Activated effector memory CD4-positive, alpha-beta T cell treated with anti-CD3 and anti-CD28 coated beads, Interleukin-2, amount 50 U/mL, for 16 hours (primary cell): Measurements from ENCODE around the gene RMRP.
"Not testable (repeated sequence)": the region's sequence is repeated elsewhere in the genome, so short reads cannot be mapped to it uniquely, and the experiment has no call there.

Source experiments
- DNase-seq: peaks from one replicate; pipeline ENCODE4 v3.0.0-alpha.2; 2020

Gene RMRP

DNA sequence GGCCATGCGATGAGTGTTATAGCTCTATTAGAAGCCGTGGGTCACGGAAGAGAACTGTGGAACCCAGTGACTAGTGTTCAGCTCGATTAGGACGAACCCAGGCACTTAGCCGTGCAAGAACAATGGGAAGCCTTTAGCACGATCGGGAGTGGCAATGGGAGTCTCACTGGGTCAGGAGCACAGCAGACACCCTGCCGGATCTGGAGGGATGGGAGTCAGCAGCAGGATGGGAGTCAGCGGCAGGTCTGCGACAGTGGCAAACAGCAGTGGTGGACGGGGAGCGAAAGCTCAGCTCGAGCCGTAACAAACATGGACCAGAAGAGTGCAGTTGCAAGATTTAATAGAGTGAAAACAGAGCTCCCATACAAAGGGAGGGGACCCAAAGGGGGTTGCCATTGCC, 17.4 kb downstream of the RMRP start:
- DNase-seq = peak; percentile 44

DNA sequence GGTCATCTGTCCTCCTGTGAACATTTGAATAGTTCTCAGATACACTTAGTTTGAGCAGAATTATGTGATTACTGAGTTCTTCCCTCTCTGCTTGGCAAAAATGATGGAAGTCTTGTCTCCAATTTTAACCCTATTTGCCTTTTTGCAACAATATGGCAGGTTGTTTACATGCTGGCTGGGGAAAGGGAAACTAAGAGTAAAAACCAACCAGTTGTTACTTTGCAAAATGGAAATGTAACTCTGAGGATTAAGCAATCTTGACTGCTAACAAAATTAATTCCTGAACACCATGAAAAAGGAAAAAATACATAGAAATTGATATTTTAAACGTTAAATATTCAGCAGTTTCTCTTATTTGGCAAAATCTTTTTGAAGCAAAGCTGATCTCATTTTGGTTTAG, 18.2 kb downstream of the RMRP start:
- no peak for DNase-seq

DNA sequence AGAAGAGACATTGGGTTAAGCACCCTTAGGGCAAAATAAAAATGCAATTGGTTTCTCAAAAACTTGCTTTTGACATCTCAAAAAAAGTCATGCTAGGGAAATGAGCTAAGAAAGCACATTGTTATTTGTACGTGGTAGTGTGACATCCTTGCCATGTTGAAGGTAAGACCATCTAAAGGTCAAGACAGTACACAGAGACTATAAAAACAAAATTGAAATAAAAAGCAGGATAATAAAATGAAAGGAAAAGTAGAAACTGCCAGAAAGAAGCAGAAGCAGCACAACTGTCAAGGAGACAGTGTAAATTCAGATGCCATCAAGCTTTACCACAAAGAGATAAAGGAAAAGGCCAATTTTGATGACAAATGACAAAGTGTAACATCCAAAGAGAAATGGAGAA, 18.6 kb downstream of the RMRP start:
- DNase-seq = not testable (repeated sequence)

DNA sequence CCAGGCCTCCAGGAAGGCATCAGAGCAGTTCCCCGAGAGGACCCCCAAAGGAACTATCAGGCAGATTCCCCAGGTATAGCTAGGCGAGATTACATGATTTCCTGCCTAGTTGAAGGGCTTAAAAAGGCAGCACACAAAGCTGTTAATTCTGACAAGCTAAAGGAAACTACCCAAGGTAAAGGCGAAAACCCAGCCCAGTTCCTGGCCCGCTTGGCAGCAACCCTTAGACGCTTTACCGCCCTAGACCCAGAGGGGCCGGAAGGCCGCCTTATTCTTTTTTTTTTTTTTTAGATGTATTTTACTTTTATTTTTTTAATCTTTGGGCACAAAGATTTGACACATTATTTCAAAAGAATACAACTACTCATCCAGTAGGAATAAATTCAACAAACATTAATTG, 19.1 kb downstream of the RMRP start:
- peak; percentile 62 for DNase-seq

DNA sequence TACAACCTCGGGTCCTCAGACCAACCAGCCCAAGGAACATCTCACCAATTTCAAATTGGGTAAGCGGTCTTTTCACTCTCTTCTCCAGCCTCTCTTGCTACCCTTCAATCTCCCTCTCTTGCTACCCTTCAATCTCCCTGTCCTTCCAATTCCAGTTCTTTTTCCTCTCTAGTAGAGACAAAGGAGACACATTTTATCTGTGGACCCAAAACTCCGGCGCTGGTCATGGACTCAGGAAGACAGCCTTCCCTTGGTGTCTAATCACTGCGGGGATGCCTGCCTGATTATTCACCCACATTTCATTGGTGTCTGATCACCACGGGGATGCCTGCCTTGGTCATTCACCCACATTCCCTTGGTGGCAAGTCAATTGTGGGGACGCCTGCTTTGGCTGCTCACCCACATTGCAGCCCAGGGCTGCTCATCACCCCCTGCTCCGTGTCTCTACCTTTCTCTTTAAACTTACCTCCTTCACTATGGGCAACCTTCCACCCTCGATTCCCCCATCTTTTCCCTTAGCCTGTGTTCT, 20.3 kb downstream of the RMRP start:
- DNase-seq = not testable (repeated sequence)

DNA sequence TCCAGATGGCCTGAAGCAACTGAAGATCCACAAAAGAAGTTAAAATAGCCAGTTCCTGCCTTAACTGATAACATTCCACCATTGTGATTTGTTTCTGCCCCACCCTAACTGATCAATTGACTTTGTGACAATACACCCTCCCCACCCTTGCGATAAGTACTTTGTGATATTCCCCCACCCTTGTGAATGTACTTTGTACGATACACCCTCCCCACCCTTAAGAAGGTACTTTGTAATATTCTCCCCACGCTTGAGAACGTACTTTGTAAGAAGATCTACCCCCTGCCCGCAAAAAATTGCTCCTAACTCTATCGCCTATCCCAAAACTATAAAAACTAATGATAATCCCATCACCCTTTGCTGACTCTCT, 21.0 kb downstream of the RMRP start:
- not testable (repeated sequence) for DNase-seq

DNA sequence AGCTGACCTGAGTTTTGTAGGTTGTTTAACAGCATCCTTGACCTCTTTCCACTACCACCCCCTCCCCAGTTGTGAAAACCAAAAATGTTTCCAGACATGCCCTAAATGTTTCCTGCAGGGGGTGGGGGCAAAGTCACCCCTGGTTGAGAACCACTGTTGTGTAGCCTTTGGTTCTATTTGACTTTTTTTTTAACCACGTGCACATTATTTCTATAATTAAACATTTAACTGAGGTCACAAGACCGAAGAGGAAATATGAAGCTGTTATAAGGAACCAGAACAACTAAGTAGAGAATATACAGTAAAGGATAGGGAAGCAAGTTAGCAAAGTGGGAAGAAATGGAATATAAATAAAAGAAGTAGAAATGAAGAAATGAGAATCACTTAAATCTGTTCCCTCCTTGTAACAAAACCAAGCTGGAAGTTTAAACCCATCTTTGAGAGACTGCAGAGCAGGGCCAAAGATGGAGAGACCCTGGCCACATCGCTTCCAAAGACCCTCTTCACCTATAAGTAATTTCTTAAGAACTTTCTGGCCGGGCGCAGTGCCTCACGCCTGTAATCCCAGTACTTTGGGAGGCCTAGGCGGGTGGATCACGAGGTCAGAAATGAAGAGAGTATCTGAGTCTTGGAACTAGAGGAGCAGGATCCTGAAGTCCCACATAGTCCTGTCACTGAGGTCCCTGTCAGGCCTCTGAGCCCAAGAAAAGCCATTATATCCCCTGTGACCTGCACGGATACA, 21.5 kb downstream of the RMRP start:
- DNase-seq = peak; percentile 27

DNA sequence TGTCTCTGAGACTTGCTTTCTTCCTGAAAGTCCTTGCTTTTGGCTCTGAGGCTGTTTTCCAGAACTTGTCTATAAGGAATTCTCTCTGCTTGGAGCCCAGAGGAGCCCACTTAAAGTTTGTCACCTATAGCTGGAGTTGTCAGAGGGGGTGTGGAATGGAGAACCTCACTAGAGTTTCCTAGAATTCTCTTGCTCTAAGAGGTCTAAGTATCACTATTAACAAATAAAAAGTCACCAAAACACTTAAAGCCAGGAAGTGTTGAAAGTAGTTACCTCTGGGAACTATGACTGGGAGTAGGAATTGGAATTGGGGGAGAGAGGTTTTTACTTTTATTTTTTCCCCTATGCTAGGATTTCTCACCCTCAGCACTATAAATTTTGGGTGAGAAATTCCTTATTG, 22.1 kb downstream of the RMRP start:
- DNase-seq = no peak

DNA sequence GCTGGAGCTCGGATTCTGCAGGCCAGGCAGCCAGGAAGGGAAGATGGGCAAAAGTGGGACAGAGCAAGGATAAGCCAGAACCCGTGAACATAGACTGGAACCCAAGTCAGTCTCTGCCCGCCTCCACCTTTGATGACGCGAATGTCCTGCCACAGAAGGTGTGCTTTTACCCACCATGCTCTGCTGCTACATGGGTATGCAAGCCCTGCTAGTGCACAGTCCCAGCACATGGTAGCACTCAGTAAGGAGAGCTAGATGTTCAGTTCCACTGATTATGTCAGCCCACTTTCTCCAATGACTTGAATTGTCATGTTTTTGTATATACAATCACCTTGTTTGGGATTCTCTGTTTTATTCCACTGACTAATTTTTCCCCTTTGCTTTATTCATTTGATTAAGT, 28.2 kb downstream of the RMRP start:
- DNase-seq = peak; percentile 42

DNA sequence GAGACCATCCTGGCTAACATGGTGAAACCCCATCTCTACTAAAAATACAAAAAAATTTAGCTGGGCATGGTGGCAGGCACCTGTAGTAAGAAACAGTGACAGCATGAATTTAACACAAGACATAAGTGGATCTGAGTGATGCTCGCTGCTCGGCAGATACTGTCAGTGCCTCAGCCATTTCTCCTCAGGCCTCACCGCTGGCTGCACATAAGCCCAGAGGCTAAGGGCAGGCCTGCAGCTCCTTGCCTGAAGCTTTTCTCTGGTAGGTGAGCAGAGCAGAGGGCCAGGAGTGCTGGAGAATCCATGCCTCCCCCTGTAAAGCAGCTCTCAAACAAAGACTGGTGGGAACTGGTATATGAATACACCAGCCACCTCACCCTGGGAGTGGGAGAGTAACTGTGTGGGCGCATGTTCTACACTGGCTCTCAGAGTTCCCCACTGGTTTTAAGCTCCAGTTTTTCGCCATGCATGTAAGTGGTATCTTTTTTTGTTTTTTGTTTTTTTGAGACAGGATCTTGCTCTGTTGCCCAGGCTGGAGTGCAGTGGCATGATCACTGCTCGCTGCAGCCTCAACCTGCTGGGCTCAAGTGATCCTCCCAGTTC, 29.3 kb downstream of the RMRP start:
- DNase-seq = peak; percentile 17

DNA sequence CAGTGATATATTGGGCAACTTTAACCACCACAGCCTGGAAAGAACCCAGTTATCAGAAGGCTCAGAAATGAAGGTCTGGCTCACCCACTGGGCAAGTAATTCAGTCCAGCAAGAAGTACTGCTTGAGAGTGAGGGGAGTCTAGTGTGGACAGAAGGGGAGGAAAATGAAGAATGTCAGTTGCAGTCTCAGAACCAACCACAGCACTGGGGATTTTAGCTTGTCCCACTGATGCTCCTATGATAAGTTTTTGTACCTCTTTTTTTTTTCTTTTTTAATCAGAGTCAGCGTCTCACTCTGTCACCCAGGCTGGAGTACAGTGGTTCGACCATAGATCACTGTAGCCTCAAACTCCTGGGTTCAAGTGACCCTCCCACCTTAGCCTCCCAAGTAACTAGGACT, 30.2 kb downstream of the RMRP start:
- peak; percentile 10 for DNase-seq

DNA sequence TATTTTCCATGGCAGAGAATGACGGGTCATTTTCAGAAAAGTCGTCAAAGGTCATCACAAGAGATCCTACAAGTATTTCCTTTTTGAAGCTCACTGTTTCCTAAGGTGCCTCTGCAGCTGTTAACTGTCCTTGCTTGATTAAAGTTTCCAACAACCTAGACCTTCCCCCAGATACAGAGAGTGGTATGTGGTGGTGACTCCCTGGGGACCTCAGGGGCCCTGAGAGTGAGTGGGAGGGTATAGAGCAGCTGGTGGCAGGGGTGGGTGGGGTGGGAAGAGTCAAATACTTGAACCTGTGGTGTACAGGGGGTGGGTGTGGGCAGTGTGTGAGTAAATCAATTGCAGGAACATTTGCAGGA, 38.0 kb downstream of the RMRP start:
- no peak for DNase-seq

DNA sequence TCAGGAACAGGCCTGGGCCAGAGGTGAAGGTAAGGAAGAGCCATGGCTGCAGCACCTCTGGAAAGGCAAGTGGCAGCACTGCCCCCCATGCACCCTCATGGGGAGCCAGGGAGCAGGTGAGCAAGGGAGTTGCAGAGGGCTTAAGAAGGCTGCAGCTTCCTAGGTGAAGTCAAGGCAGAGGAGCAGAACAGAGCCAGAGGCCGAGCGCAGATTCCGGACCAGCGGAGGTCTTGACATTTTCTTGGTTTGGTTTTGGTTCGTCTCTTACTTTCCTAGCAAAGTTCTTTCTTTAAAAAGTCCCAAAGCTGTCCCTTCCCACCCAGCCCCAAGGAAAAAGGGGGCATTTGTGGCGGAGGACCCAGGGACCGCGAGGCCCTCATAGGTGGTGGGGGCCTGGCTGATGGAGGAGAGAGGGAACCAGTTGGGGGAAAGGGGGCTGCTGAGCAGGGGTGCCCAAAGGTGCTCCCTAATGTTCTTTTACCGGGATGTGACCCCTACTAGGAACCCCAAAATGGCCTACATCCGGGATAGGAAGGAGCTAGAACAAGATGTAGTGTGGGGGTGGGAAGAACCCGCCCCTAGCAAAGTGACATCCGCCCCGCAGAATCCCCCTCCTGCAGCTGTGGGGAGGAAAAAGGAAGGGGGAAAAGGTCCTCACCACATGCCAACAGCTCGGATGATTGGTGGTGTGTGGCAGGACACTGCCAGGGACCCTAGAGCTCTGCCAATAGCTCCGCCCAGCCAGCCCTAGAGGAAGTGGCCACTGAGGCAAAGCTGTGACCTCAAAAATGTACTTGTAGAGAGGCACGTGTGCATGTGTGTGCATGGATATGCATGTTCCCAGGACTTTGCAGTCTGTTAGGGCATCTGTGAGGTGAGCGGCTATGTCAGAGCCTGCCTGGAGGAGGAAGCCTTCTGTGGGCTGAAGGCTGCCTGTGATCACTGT, 38.7 kb downstream of the RMRP start:
- DNase-seq = no peak

DNA sequence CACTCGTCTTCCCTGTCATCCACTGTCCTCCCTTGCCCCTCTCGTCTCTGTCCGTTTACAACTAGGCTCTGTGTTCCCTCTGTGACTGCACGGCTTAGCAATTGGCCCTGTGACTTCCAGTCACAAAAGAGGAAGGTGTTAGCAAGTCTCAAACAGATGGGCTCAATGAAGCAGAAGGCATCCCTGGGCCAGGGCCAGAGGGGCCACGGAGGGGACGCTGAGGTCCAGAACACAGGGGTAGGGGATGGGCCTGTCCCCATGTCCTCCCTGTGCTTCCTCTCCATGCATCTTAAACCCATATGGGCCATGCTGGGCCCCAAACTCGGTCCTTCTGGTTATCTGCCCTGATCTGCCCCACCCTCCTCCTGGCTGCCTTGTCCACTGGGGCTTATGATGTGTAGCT, 39.5 kb downstream of the RMRP start, which contains the start of gene CD72:
Gene CD72, minus strand, starts transcription at position 89 of the 403 bp plus-strand sequence. CDS start 110 bp downstream, outside the sequence.
- DNase-seq = no peak

DNA sequence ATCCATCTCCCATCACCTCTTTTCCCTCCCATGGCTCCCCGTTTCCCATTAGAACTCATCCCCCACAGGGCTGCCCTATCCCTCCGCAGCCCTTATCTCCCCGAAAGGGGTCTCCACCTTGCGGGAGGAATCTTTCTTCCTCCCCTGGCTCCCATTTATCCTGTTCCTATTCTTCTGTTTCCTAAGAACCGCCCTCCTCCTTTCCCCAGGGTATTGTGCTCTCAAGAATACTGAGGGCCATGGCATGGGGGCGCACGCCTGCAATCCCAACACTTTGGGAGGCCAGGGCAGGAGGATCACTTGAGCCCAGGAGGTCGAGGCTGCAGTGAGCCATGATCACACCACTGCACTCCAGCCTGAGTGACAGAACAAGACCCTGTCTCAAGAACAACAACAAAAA, 40.3 kb downstream of the RMRP start:
- DNase-seq = no peak

DNA sequence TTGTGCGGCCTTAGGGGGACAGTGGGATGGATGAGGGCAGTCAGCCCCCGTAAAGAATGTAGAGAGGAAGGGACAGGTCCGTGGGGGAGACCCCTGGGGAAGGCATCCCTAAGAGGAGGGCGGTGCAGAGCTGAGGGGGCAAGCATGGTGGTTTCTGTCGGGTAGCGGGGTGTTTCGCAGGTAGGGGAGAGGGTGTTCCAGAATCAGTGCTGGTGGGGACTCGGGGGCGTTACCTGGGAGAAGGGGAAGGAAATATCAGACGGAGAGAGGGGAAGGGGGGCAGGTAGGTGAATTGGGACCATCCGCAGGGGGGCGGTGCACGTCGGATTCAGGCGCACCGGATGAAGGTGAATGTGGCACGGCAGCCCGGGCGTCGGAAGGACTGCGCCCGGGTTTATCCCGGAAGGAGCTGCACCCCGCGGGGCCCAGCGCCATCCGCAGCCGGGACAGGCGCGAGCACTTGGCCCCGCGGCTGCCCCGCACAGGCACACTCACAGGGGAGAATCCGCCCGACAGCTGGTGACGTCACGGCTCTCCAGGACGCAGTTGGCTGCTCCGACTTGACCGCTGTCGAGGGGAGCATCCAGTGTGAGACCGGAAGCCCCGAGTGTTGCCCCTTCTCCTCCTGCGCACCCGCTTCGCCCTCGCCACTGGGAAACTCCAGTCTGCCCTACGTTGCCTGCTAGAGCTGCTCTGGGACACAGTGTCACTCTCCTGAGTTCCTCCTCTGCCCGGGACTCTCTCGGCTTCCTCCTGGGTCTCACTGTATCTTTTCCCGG, 40.9 kb downstream of the RMRP start:
- peak; percentile 87 for DNase-seq

DNA sequence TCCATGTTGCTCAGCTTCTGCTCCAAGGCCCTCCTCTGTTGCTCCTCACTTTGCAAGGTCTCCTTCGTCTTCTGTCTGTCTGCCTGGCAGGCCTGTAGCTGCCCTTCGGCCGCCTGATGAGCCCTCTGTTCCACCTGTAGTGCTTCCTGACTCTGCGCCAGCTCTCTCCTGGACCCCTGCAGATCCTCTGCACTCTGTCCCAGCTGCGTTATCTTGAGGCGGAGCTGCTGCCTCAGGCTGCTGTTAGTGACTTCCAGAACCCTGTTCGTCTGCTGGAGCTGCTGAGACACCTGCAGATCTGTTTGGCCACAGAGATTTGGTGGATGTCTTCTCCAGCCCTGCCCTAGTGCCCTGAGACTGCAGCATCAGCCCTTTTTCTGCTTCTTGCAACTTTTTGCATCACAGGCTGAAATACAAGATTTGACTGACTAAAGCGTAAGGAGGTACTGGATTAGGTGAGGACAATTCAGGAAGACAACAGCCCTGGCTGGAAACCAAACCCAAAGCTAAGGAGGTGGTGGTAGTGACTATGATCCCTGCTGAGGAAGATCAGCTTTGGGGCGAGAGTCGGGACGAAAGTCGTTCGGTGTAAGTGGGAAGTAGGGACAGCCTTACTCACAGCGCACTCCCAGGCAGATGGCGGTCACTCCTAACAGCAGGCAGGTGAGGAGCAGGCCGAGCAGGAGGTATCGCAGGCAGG, 41.7 kb downstream of the RMRP start:
- no peak for DNase-seq

DNA sequence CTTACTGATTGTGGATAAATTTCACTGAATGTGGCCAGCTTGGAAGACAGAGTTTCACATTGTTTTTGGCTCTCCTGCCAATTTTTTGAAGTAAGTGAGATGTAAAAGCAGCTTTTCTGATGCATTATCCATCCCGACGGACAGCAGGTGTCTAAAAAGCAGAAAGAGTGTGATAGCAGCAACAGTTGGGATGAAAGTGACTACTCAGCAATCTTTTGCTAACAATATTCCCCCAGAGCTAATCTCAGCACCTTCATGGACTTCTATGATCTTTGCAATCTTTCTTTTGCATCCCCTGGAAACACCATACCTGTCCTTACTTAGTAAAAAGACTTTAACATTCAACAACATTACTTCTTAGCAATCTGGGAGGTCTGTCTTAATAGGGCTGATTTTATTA, 45.0 kb downstream of the RMRP start:
- DNase-seq = no peak

DNA sequence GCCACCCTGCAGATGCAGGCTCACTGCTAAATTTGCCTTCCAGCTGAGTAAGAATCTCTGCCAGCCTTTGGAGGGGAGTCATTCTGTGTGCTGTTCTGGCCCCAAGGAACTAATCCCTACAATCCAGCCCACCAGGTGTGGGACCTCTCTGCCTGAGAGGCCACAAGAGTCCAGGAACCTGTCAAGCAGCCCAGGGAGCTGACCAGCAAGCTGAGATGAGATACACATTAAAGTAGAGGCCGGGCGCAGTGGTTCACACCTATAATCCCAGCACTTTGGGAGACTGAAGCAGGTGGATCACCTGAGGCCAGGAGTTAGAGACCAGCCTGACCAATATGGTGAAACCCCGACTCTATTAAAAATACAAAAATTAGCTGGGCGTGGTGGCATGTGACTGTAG, 45.8 kb downstream of the RMRP start:
- not testable (repeated sequence) for DNase-seq

DNA sequence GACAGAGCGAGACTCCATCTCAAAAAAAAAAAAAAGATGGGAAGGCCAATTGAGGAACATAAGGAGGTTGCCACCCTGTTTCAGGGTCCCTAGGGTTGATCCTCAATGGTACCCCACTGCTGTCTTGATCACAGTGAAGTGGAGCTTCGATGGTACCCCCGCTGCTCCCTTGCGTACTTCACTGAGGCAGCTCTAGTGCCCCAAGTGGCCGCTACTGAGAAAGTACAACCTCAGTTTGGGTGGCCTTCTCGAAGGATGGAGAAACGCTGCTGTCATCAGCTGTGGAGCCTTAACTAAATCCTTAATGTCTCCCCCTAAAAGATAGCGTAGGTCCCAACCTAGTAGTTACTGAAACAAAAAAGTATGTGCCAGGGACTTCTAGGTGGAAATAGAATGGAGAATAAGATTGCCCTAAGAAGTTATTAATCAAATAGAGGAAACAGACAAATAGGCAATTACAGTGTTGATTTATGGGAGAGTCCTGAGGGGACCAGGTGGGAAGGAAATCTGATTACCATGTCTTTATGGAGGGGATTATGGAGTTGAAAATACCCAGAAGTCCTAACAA, 46.5 kb downstream of the RMRP start:
- DNase-seq = peak; percentile 84

DNA sequence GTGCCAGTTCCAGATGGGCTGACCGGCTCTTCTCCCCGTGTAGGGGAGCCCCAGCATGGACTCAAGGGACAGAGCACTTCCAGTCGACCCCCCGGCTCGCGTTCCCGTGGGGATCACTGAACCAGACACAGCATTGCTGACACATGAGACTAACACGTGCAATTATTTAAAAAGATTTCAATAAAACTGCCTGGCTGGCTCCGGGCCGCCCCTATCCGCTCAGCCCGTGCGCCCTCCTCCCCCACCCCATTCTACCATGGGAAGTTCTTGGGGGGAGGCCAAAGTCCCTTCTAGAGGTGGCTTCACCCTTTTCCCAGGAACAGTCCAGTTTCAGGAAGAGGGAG, 48.0 kb downstream of the RMRP start:
- DNase-seq = no peak
